Activated CD4-positive, alpha-beta memory T cell treated with anti-CD3 and anti-CD28 coated beads, Interleukin-2, amount 10 ng/mL, durations not matched to agents 7 days and 5 days (primary cell): ENCODE measurements around the gene GSTA4. TPM values are rescaled to one million over a fixed set of nuclear protein-coding genes. Genes with fewer than 3 reads are reported as not detected.
"Not testable (repeated sequence)": the region's sequence is repeated elsewhere in the genome, so short reads cannot be mapped to it uniquely, and the experiment has no call there.

Experiments
- CTCF ChIA-PET: fragments of 350-600 bp; sonication (Branson Sonifier 250); formaldehyde crosslinking; loops from one replicate; lab custom pipeline; 2021; ENCODE audit warnings: antibody characterized with exemption, inconsistent platforms; lab: Charles Lee
- POLR2A ChIA-PET: fragments of 350-600 bp; sonication (Branson Sonifier 250); formaldehyde crosslinking; loops from one replicate; lab custom pipeline; 2021; ENCODE audit warnings: antibody characterized with exemption; lab: Charles Lee
- DNase-seq: peaks from one replicate; pipeline ENCODE4 v3.0.0-alpha.2; 2020
- H3K27ac Mint-ChIP-seq: one replicate; pipeline ENCODE4 v1.8.0; 2021; ENCODE audit warnings: mild to moderate bottlenecking, mixed read lengths
- H3K27me3 Mint-ChIP-seq: one replicate; pipeline ENCODE4 v1.8.0; 2021; ENCODE audit warnings: mixed read lengths
- H3K36me3 Mint-ChIP-seq: one replicate; pipeline ENCODE4 v1.8.0; 2021; ENCODE audit warnings: low read depth, mixed read lengths
- H3K4me1 Mint-ChIP-seq: one replicate; pipeline ENCODE4 v1.8.0; 2021; ENCODE audit warnings: mixed read lengths
- H3K4me3 Mint-ChIP-seq: one replicate; pipeline ENCODE4 v1.8.0; 2021; ENCODE audit warnings: mild to moderate bottlenecking, mixed read lengths
- H3K9me3 Mint-ChIP-seq: one replicate; pipeline ENCODE4 v1.8.0; 2021; ENCODE audit warnings: mixed read lengths
- total RNA-seq, 2 experiments: library from RNA; stranded (reverse); gene quantifications; one replicate each; pipeline ENCODE4 v1.2.3, GENCODE V29; 2021

The GSTA4 gene
- total RNA-seq, 2 experiments from 2014 or later, result 13.0 TPM

DNA sequence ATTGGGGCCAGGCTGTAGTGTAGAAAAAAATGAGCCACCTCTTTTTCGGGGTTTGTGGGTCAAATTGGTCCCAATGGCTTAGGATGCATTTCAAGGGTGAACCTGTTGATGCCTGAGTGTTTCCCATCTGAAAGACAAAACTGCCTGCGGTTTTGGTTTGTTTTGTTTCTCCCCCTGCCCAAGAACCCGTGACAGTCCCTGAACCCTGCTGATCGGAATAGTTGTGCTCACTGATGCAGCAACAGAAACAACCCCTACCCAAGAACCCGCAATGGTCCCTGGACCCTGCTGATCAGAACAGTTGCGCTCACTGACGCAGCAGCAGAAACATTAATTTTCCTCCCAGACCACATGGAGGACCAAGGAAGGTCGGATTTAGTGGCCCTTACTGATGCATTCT, 34.9 kb downstream of the GSTA4 start:
- H3K27ac Mint-ChIP-seq, H3K4me3 Mint-ChIP-seq, H3K4me1 Mint-ChIP-seq, POLR2A ChIA-PET, H3K9me3 Mint-ChIP-seq, H3K27me3 Mint-ChIP-seq, DNase-seq, H3K36me3 Mint-ChIP-seq, CTCF ChIA-PET: not testable (repeated sequence)

- peaks cover 1% of the 10 kb centered on the region for H3K27me3 Mint-ChIP-seq
- CTCF ChIA-PET, result no interaction called here
- H3K4me3 Mint-ChIP-seq, result no peak overlapping the region
- no peak overlapping the region for H3K27ac Mint-ChIP-seq
- DNase-seq, result no peak
- POLR2A ChIA-PET, result no interaction called here
- no peaks in the 10 kb centered on the region for H3K36me3 Mint-ChIP-seq
- no peaks in the 10 kb centered on the region for H3K4me1 Mint-ChIP-seq
- H3K9me3 Mint-ChIP-seq, result no peaks in the 10 kb centered on the region
Measured at GRCh38 chr6:52958546-52959255, 36.4 kb downstream of the GSTA4 start.

DNA sequence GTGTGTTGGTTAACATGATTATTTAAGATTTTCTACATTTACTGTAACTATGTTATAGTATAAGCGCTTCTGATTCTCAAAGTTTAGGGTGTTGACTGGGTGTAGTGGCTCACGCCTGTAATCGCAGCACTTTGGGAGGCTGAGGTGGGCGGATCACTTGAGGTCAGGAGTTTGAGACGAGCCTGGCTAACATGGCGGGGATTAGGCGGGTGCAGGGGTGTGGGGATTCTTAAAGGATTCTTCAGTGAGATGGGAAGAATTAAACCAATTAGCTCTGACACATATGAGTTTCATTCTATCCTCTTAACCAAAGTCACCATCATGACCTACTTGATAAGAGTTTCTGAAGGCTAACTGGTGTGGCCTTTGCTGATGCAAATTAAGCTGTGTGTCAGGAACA, 39.2 kb downstream of the GSTA4 start:
- no peak for DNase-seq
- ChIA-PET CTCF (no interaction called here), POLR2A (no interaction called here)
- H3K9me3 Mint-ChIP-seq, result no peaks in the 10 kb centered on the region
- H3K4me1 Mint-ChIP-seq, result no peaks in the 10 kb centered on the region
- H3K27ac Mint-ChIP-seq, result no peak overlapping the region
- H3K36me3 Mint-ChIP-seq, result no peaks in the 10 kb centered on the region
- peaks cover 1% of the 10 kb centered on the region for H3K27me3 Mint-ChIP-seq
- H3K4me3 Mint-ChIP-seq, result no peak overlapping the region

- H3K4me3 Mint-ChIP-seq, result no peak overlapping the region
- no peak for DNase-seq
- peaks cover 11% of the 10 kb centered on the region for H3K27me3 Mint-ChIP-seq
- H3K4me1 Mint-ChIP-seq, result no peaks in the 10 kb centered on the region
- H3K9me3 Mint-ChIP-seq, result no peaks in the 10 kb centered on the region
- CTCF ChIA-PET, result no interaction called here
- H3K36me3 Mint-ChIP-seq, result no peaks in the 10 kb centered on the region
- no peak overlapping the region for H3K27ac Mint-ChIP-seq
- POLR2A ChIA-PET, result interaction anchor here (1.2 kb wide), 1 partner anchor 41 kb away, joined by 5 read pairs; the partner anchor contains the start of gene GSTA4
Measured at GRCh38 chr6:52953911-52954839, 40.9 kb downstream of the GSTA4 start.

DNA sequence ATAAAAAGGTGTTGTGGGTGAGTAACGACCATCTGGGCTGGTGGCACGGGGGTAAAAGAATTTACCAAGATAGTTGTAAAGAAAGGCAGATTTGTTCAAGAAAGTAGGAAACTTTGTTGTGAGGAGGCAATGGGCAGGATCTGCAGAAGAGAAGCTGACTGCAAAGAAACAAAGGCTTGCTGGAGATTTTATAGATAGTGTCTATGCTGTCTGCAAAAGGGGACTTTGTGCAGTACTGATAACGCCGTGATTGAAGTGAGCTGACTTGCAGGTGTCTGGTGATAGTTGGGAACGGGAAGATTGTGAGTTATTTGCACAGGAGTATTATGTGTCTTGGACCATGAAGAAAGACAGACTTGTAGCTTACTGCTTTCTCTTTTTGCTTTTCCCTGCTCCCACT, 48.8 kb downstream of the GSTA4 start:
- DNase-seq, result no peak
- ChIA-PET CTCF (no interaction called here), POLR2A (no interaction called here)
- H3K4me3 Mint-ChIP-seq, result no peak overlapping the region
- no peaks in the 10 kb centered on the region for H3K36me3 Mint-ChIP-seq
- H3K27ac Mint-ChIP-seq, result no peak overlapping the region
- H3K4me1 Mint-ChIP-seq, result no peaks in the 10 kb centered on the region
- H3K27me3 Mint-ChIP-seq, result peaks cover 30% of the 10 kb centered on the region
- no peaks in the 10 kb centered on the region for H3K9me3 Mint-ChIP-seq

DNA sequence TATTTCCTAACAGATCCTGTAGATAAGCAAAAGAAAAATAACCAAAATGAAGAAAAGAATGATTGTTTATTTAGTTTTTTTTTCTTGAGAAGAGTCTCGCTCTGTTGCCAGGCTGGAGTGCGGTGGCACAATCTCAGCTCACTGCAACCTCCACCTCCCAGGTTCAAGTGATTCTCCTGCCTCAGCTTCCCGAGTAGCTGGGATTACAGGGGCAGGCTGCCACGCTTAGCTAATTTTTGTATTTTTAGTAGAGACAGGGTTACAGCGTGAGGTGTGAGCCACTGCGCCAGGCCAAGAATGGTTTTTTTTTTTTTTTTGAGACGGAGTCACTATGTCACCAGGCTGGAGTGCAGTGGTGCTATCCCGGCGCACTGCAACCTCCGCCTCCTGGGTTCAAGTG, 52.3 kb downstream of the GSTA4 start:
- POLR2A ChIA-PET, result interaction anchor here (0.5 kb wide), 1 partner anchor 906 kb away, joined by 3 read pairs; no protein-coding TSS in a partner anchor
- H3K27ac Mint-ChIP-seq, H3K36me3 Mint-ChIP-seq, H3K9me3 Mint-ChIP-seq, DNase-seq, H3K4me1 Mint-ChIP-seq, H3K4me3 Mint-ChIP-seq: not testable (repeated sequence)
- CTCF ChIA-PET, result interaction anchor here (0.7 kb wide), 1 partner anchor 31 kb away, joined by 3 read pairs; no protein-coding TSS in a partner anchor
- H3K27me3 Mint-ChIP-seq, result peaks cover 21% of the 10 kb centered on the region

DNA sequence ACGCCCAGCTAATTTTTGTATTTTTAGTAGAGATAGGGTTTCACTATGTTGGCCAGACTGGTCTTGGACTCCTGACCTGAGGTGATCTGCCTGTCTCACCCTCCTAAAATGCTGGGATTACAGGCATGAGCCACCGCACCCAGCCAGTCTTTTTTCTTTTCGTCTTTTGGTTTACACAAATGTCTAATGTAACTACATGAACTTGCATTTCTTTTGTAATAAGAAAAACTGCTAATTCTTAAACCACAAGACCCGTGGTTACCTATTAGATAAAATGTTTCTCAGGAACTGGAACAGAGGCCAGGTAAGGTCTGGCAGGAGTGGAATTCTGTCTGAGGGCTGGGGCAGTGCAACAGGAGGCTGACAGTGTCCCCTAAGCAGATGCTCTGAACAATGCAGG, 52.9 kb downstream of the GSTA4 start:
- H3K4me1 Mint-ChIP-seq, result no peaks in the 10 kb centered on the region
- DNase-seq, result no peak
- no peak overlapping the region for H3K27ac Mint-ChIP-seq
- POLR2A ChIA-PET, result interaction anchor here (0.5 kb wide), 1 partner anchor 906 kb away, joined by 3 read pairs; no protein-coding TSS in a partner anchor
- no peak overlapping the region for H3K4me3 Mint-ChIP-seq
- H3K9me3 Mint-ChIP-seq, result no peaks in the 10 kb centered on the region
- peaks cover 19% of the 10 kb centered on the region for H3K27me3 Mint-ChIP-seq
- CTCF ChIA-PET, result interaction anchor here (0.7 kb wide), 1 partner anchor 31 kb away, joined by 3 read pairs; no protein-coding TSS in a partner anchor
- H3K36me3 Mint-ChIP-seq, result no peaks in the 10 kb centered on the region

DNA sequence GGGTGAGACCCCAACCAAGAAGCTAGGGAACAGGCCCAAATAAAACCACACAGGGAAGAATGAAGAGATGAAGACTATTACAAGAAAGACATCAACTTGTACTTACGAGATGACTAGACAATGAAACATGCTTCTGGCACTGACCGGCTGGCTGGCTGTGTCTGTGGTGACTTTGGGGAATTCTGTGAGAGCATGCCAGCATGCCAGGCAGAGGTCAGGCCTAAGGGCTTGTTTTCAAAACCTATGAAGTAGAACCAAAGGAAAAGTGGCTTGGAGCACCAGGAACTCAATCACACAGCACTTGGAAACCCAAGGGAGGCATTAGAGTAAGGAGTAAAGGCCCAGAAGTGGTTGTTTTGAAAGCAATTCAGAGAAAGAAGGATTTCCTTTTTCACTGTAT, 57.2 kb downstream of the GSTA4 start:
- H3K36me3 Mint-ChIP-seq, result no peaks in the 10 kb centered on the region
- ChIA-PET POLR2A (no interaction called here), CTCF (no interaction called here)
- H3K27ac Mint-ChIP-seq, result no peak overlapping the region
- no peak overlapping the region for H3K4me3 Mint-ChIP-seq
- no peak for DNase-seq
- H3K9me3 Mint-ChIP-seq, result no peaks in the 10 kb centered on the region
- H3K4me1 Mint-ChIP-seq, result peaks cover 1% of the 10 kb centered on the region
- peaks cover 7% of the 10 kb centered on the region for H3K27me3 Mint-ChIP-seq

DNA sequence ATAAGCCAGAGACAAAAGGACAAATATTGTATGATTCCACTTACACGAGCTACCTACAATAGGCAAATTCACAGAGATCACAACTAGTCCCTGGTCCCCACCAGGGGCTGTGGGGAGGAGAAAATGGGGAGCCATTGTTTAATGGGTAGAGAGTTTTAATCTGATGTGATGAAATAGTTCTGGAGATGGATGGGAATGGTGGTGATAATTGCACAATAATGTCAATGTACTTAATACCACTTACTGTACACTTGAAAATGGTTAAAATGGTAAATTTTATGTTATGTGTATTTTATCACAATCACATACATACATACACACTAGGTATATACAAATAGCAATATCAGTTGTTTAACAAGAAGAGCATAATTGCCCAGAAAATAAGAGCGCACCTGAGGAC, 61.3 kb downstream of the GSTA4 start:
- no peak overlapping the region for H3K27ac Mint-ChIP-seq
- no peaks in the 10 kb centered on the region for H3K36me3 Mint-ChIP-seq
- POLR2A ChIA-PET, result no interaction called here
- H3K4me3 Mint-ChIP-seq, result no peak overlapping the region
- peaks cover 1% of the 10 kb centered on the region for H3K27me3 Mint-ChIP-seq
- no peaks in the 10 kb centered on the region for H3K9me3 Mint-ChIP-seq
- DNase-seq, result no peak
- H3K4me1 Mint-ChIP-seq, result peaks cover 1% of the 10 kb centered on the region
- CTCF ChIA-PET, result no interaction called here

GRCh38 chr6:52931351-52931750, 63.7 kb downstream of the GSTA4 start:
- Mint-ChIP-seq H3K27ac (no peak overlapping the region), H3K36me3 (no peaks in the 10 kb centered on the region), H3K4me1 (no peaks in the 10 kb centered on the region), H3K9me3 (no peaks in the 10 kb centered on the region), H3K4me3 (no peak overlapping the region), H3K27me3 (peaks cover 12% of the 10 kb centered on the region)
- ChIA-PET POLR2A (no interaction called here), CTCF (no interaction called here)
- DNase-seq, result no peak

- Mint-ChIP-seq H3K27me3 (peaks cover 21% of the 10 kb centered on the region), H3K4me3 (no peak overlapping the region), H3K36me3 (no peaks in the 10 kb centered on the region), H3K4me1 (no peaks in the 10 kb centered on the region), H3K9me3 (no peaks in the 10 kb centered on the region), H3K27ac (no peak overlapping the region)
- POLR2A ChIA-PET, result interaction anchor here (0.7 kb wide), 1 partner anchor 1145 kb away, joined by 3 read pairs; no protein-coding TSS in a partner anchor
- DNase-seq, result no peak
- CTCF ChIA-PET, result no interaction called here
Measured at GRCh38 chr6:52929321-52930164, 65.5 kb downstream of the GSTA4 start.
